GM23338 (cell line): Measurements from ENCODE around the gene AOPEP. TPM values are rescaled to one million over a fixed set of nuclear protein-coding genes. Genes with fewer than 3 reads are reported as not detected.

Experiments used
- ATAC-seq: fragments of 200-7000 bp; cut with Tn5 transposase; 3 replicates; pipeline ENCODE4 v1.9.1; 2020
- DNase-seq: peaks from one replicate; pipeline ENCODE4 v3.0.0-alpha.2; 2015; ENCODE audit warnings: low spot score
- H2AFZ ChIP-seq: fragments of 200-600 bp; sonication (generic); 2 replicates; pipeline ENCODE4 v1.8.0; 2016; ENCODE audit warnings: antibody characterized with exemption, mild to moderate bottlenecking, moderate library complexity
- H3F3A ChIP-seq: fragments of 200-600 bp; sonication (generic); replicated peaks from 2 replicates; pipeline ENCODE4 v1.8.0; 2017; ENCODE audit warnings: antibody characterized with exemption, mixed run types, low read depth
- H3K27ac ChIP-seq: fragments of 200-600 bp; sonication (generic); 2 replicates; pipeline ENCODE4 v1.6.1; 2016; ENCODE audit warnings: low read depth
- H3K27me3 ChIP-seq: fragments of 200-600 bp; sonication (generic); 2 replicates; pipeline ENCODE4 v1.8.0; 2016; ENCODE audit warnings: mild to moderate bottlenecking, mixed run types, moderate library complexity; ENCODE audit not compliant: insufficient read depth
- H3K36me3 ChIP-seq: fragments of 200-600 bp; sonication (generic); 2 replicates; pipeline ENCODE4 v1.8.0; 2016; ENCODE audit warnings: mild to moderate bottlenecking; ENCODE audit not compliant: insufficient read depth
- H3K4me1 ChIP-seq: fragments of 200-600 bp; sonication (generic); 2 replicates; pipeline ENCODE4 v1.8.0; 2016; ENCODE audit warnings: mild to moderate bottlenecking, moderate library complexity; ENCODE audit not compliant: insufficient read depth
- H3K4me2 ChIP-seq: fragments of 200-600 bp; sonication (generic); 2 replicates; pipeline ENCODE4 v1.7.1; 2017; ENCODE audit warnings: mixed run types
- H3K4me3 ChIP-seq: fragments of 200-600 bp; sonication (generic); 2 replicates; pipeline ENCODE4 v1.6.1; 2016; ENCODE audit warnings: mixed run types
- H3K79me2 ChIP-seq: fragments of 200-600 bp; sonication (generic); replicated peaks from 2 replicates; pipeline ENCODE4 v1.8.0; 2017; ENCODE audit warnings: mild to moderate bottlenecking; ENCODE audit not compliant: insufficient read depth
- H3K9me2 ChIP-seq: fragments of 200-600 bp; sonication (generic); 2 replicates; pipeline ENCODE4 v1.8.0; 2017; ENCODE audit not compliant: insufficient read depth
- H4K20me1 ChIP-seq: fragments of 200-600 bp; sonication (generic); replicated peaks from 2 replicates; pipeline ENCODE4 v1.8.0; 2017; ENCODE audit warnings: mild to moderate bottlenecking; ENCODE audit not compliant: insufficient read depth
- H3K27ac Mint-ChIP-seq: 2 replicates; pipeline ENCODE4 v1.8.0; 2020; ENCODE audit warnings: inconsistent platforms, mild to moderate bottlenecking, moderate library complexity, mixed read lengths
- H3K27me3 Mint-ChIP-seq: 3 replicates; pipeline ENCODE4 v1.8.0; 2022; ENCODE audit warnings: low read depth, mild to moderate bottlenecking, moderate library complexity, mixed read lengths, inconsistent platforms; ENCODE audit not compliant: insufficient read depth, poor library complexity
- H3K36me3 Mint-ChIP-seq: 3 replicates; pipeline ENCODE4 v1.8.0; 2021; ENCODE audit warnings: low read depth, mild to moderate bottlenecking, inconsistent platforms, moderate library complexity, mixed read lengths
- H3K4me1 Mint-ChIP-seq: 3 replicates; pipeline ENCODE4 v1.8.0; 2020; ENCODE audit warnings: mild to moderate bottlenecking, inconsistent platforms, mixed read lengths
- H3K4me3 Mint-ChIP-seq: 3 replicates; pipeline ENCODE4 v1.8.0; 2021; ENCODE audit warnings: moderate library complexity, mild to moderate bottlenecking, inconsistent platforms, mixed read lengths
- H3K9me3 Mint-ChIP-seq: 3 replicates; pipeline ENCODE4 v1.8.0; 2020; ENCODE audit warnings: moderate library complexity, mild to moderate bottlenecking, inconsistent platforms, mixed read lengths
- CREB1 ChIP-seq: fragments of 250-450 bp; sonication (Bioruptor Pico); IDR thresholded peaks from 2 replicates; pipeline ENCODE4 v1.5.0; 2020; ENCODE audit warnings: low read depth, mild to moderate bottlenecking, moderate library complexity
- CTCF ChIP-seq, 2 experiments: fragments of 200-600 bp in 1 of 2; sonication (generic) in 1 of 2; conservative IDR thresholded peaks; 2 replicates each; pipeline versions ENCODE4 v1.5.1 to v1.6.1; 2016 to 2017; ENCODE audit warnings: antibody characterized with exemption in 2 of 2, low read depth in 2 of 2, mild to moderate bottlenecking in 2 of 2, moderate library complexity in 1 of 2
- ETS1 ChIP-seq: IDR thresholded peaks from 2 replicates; pipeline ENCODE4 v1.6.1; 2016; ENCODE audit warnings: antibody characterized with exemption
- EZH2 ChIP-seq: fragments of 200-600 bp; sonication (generic); IDR thresholded peaks from one replicate; pipeline ENCODE4 v1.8.0; 2017; ENCODE audit warnings: antibody characterized with exemption, mild to moderate bottlenecking, low read depth; ENCODE audit not compliant: unreplicated experiment
- EZH2phosphoT487 ChIP-seq: fragments of 200-600 bp; sonication (generic); IDR thresholded peaks from one replicate; pipeline ENCODE4 v1.8.1; 2018; ENCODE audit warnings: antibody characterized with exemption; ENCODE audit not compliant: unreplicated experiment
- JUNB ChIP-seq: IDR thresholded peaks from one replicate; pipeline ENCODE4 v1.6.1; 2016; ENCODE audit warnings: antibody characterized with exemption; ENCODE audit not compliant: unreplicated experiment
- NANOG ChIP-seq: IDR thresholded peaks from 2 replicates; pipeline ENCODE4 v1.6.1; 2016; ENCODE audit warnings: antibody characterized with exemption, borderline replicate concordance
- POLR2AphosphoS5 ChIP-seq: IDR thresholded peaks from 2 replicates; pipeline ENCODE4 v1.6.1; 2016; ENCODE audit warnings: antibody characterized with exemption, low read depth
- REST ChIP-seq: IDR thresholded peaks from one replicate; pipeline ENCODE4 v1.6.1; 2018; ENCODE audit warnings: antibody characterized with exemption; ENCODE audit not compliant: unreplicated experiment
- STAT1 ChIP-seq: IDR thresholded peaks from one replicate; pipeline ENCODE4 v1.6.1; 2016; ENCODE audit warnings: antibody characterized with exemption; ENCODE audit not compliant: unreplicated experiment
- ZNF114 ChIP-seq: fragments of 250-450 bp; sonication (Bioruptor Pico); IDR thresholded peaks from 2 replicates; pipeline ENCODE4 v1.5.0; 2020; ENCODE audit warnings: mild to moderate bottlenecking, moderate library complexity
- ZNF331 ChIP-seq: fragments of 250-450 bp; sonication (Bioruptor Pico); IDR thresholded peaks from 2 replicates; pipeline ENCODE4 v1.5.0; 2020; ENCODE audit warnings: low read depth, mild to moderate bottlenecking, moderate library complexity
- ZNF462 ChIP-seq: fragments of 250-450 bp; sonication (Bioruptor Pico); IDR thresholded peaks from 2 replicates; pipeline ENCODE4 v1.5.0; 2020; ENCODE audit warnings: mild to moderate bottlenecking, moderate library complexity
- polyA plus RNA-seq: library from polyadenylated mRNA; unstranded; fragments of >200 nt; fragmentation: Nextera tagmentation; extraction: Ambion mirVana; gene quantifications from 2 replicates; pipeline ENCODE4 v1.2.1, GENCODE V29; 2016
- total RNA-seq: library from RNA; depleted of rRNA; stranded (reverse); fragments of >200 nt; shearing (Covaris generic); gene quantifications from 2 replicates; pipeline ENCODE4 v1.2.3, GENCODE V29; 2014

AOPEP gene
- total and polyA plus RNA-seq, 2 experiments from 2014 or later = 7.0 to 16.5 TPM

GRCh38 chr9:95021166-95021886, 294.8 kb downstream of the AOPEP start:
- Mint-ChIP-seq H3K27ac (no peak overlapping the region), H3K4me3 (no peak overlapping the region), H3K27me3 (no peaks in the 10 kb centered on the region), H3K9me3 (no peaks in the 10 kb centered on the region), H3K4me1 (peaks cover 13% of the 10 kb centered on the region; the same call in 2 of the 3 replicates), H3K36me3 (no peaks in the 10 kb centered on the region; the same call in 2 of the 3 replicates)
- Histone ChIP-seq H3K4me2 (no peak overlapping the region), H3K36me3 (no peaks in the 10 kb centered on the region), H3K4me3 (no peak overlapping the region), H2AFZ (no peak overlapping the region), H3K4me1 (no peaks in the 10 kb centered on the region), H3F3A (no peaks in the 10 kb centered on the region), H4K20me1 (no peaks in the 10 kb centered on the region), H3K9me2 (no peaks in the 10 kb centered on the region), H3K27me3 (no peaks in the 10 kb centered on the region), H3K79me2 (no peaks in the 10 kb centered on the region), H3K27ac (no peak overlapping the region)
- ATAC-seq (no peak), DNase-seq (no peak)
- TF ChIP-seq EZH2phosphoT487 (no peak), ZNF462 (no peak), ZNF114 (no peak), ZNF331 (CRISPR knock-in tag) (no peak), JUNB (no peak), REST (no peak), CREB1 (CRISPR knock-in tag) (no peak), NANOG (no peak), STAT1 (no peak), POLR2AphosphoS5 (no peak), CTCF (conservative IDR thresholded peaks at IDR 0.05; ENCODE audit: low read depth in 2 of 2) (no peak), EZH2 (no peak), ETS1 (no peak)
